Endothelial cell of umbilical vein (primary cell): ENCODE results near the gene ZIM2. TPM values are rescaled to one million over a fixed set of nuclear protein-coding genes. Genes with fewer than 3 reads are reported as not detected.

ENCODE experiments used
- BruUV-seq: library from RNA; stranded (reverse); fragments of 400-500 nt; replicated peaks from 2 replicates; lab custom pipeline; 2021; lab: Mats Ljungman, UMichigan
- CTCF ChIA-PET: fragments of 300-600, 350-600 bp; sonication (Branson Sonifier 250); formaldehyde crosslinking; loops from one replicate; lab custom pipeline; 2021; ENCODE audit warnings: antibody characterized with exemption, inconsistent platforms; lab: Charles Lee
- POLR2A ChIA-PET: fragments of 300-600, 350-600 bp; sonication (Branson Sonifier 250); formaldehyde crosslinking; loops from one replicate; lab custom pipeline; 2021; ENCODE audit warnings: antibody characterized with exemption, inconsistent platforms; lab: Charles Lee
- DNase-seq: peaks from one replicate; pipeline ENCODE4 v3.0.0-alpha.2; 2011; ENCODE audit warnings: low read depth, low spot score
- FAIRE-seq: peaks from 2 replicates; lab custom pipeline; 2011; peaks lifted over from hg19 to GRCh38; lab: Jason Lieb, UNC
- H2AFZ ChIP-seq: 2 replicates; pipeline ENCODE4 v1.6.0; 2012; ENCODE audit warnings: low read depth, low read length, control low read depth, inconsistent platforms
- H3K27ac ChIP-seq: 2 replicates; pipeline ENCODE4 v1.5.1; 2011; ENCODE audit warnings: low read depth, mild to moderate bottlenecking, control low read depth, low read length, moderate library complexity; ENCODE audit not compliant: insufficient read depth
- H3K27me3 ChIP-seq, 2 experiments: 2 replicates each; pipeline versions ENCODE4 v1.6.0 to v1.6.1; 2011; ENCODE audit warnings: low read length in 2 of 2, mixed read lengths in 1 of 2; ENCODE audit not compliant: control insufficient read depth in 2 of 2, insufficient read depth in 2 of 2
- H3K36me3 ChIP-seq, 2 experiments: 2 replicates in 1 of 2; 3 replicates in 1 of 2; pipeline ENCODE4 v1.5.1; 2011; ENCODE audit warnings: low read length in 2 of 2, mild to moderate bottlenecking in 1 of 2, moderate library complexity in 1 of 2; ENCODE audit not compliant: control insufficient read depth in 2 of 2, insufficient read depth in 2 of 2; ENCODE audit errors: extremely low read depth in 1 of 2
- H3K4me1 ChIP-seq: 3 replicates; pipeline ENCODE4 v1.5.1; 2011; ENCODE audit warnings: mild to moderate bottlenecking, low read length; ENCODE audit not compliant: control insufficient read depth, insufficient read depth; ENCODE audit errors: extremely low read depth
- H3K4me2 ChIP-seq: 2 replicates; pipeline ENCODE4 v1.6.1; 2011; ENCODE audit warnings: low read length, control low read depth, mixed read lengths; ENCODE audit not compliant: insufficient read depth
- H3K4me3 ChIP-seq, 3 experiments: fragments of 200-600 bp in 1 of 3; sonication (generic), shearing (Covaris generic) in 1 of 3; replicated peaks in 1 of 3; 2 replicates each; pipeline ENCODE4 v1.5.1; 2011 to 2016; ENCODE audit warnings: control low read depth in 3 of 3, low read length in 3 of 3, mild to moderate bottlenecking in 2 of 3, inconsistent platforms in 1 of 3, low read depth in 1 of 3, moderate library complexity in 1 of 3; ENCODE audit not compliant: insufficient read depth in 1 of 3
- H3K79me2 ChIP-seq: 2 replicates; pipeline ENCODE4 v1.6.0; 2012; ENCODE audit warnings: low read length, inconsistent platforms; ENCODE audit not compliant: control insufficient read depth, insufficient read depth
- H3K9ac ChIP-seq: replicated peaks from 2 replicates; pipeline ENCODE3; 2011; ENCODE audit warnings: low read length, control low read depth; ENCODE audit not compliant: insufficient read depth; ENCODE audit errors: extremely low read depth
- H3K9me1 ChIP-seq: replicated peaks from 3 replicates; pipeline ENCODE4 v1.6.0; 2011; ENCODE audit warnings: mild to moderate bottlenecking, low read length; ENCODE audit not compliant: control insufficient read depth, insufficient read depth; ENCODE audit errors: extremely low read depth
- H3K9me3 ChIP-seq: replicated peaks from 2 replicates; pipeline ENCODE4 v1.5.1; 2012; ENCODE audit warnings: low read length, inconsistent platforms; ENCODE audit not compliant: control insufficient read depth, insufficient read depth
- H4K20me1 ChIP-seq: replicated peaks from 2 replicates; pipeline ENCODE3; 2011; ENCODE audit warnings: mild to moderate bottlenecking, low read length; ENCODE audit not compliant: control insufficient read depth, insufficient read depth; ENCODE audit errors: extremely low read depth
- EZH2 ChIP-seq: IDR thresholded peaks from 2 replicates; pipeline ENCODE4 v1.6.1; 2012; ENCODE audit warnings: borderline replicate concordance, low read depth, mild to moderate bottlenecking, moderate library complexity, low read length, inconsistent platforms; ENCODE audit not compliant: severe bottlenecking
- FOS ChIP-seq: IDR thresholded peaks from 2 replicates; pipeline ENCODE4 v1.6.1; 2011; ENCODE audit warnings: mild to moderate bottlenecking, low read length, moderate library complexity, borderline replicate concordance; ENCODE audit not compliant: insufficient read depth
- GATA2 ChIP-seq: IDR thresholded peaks from 2 replicates; pipeline ENCODE4 v1.7.0; 2011; ENCODE audit warnings: low read depth, mild to moderate bottlenecking, moderate library complexity, mixed read lengths, low read length; ENCODE audit not compliant: insufficient read length, insufficient read depth
- JUN ChIP-seq: IDR thresholded peaks from 2 replicates; pipeline ENCODE4 v1.6.1; 2011; ENCODE audit warnings: borderline replicate concordance, low read depth; ENCODE audit not compliant: insufficient read length, insufficient read depth
- MYC ChIP-seq: IDR thresholded peaks from one replicate; pipeline ENCODE4 v1.6.1; 2011; ENCODE audit warnings: mild to moderate bottlenecking, low read depth, low read length
- POLR2A ChIP-seq: IDR thresholded peaks from 2 replicates; pipeline ENCODE4 v1.6.1; 2012; ENCODE audit warnings: low read depth, mild to moderate bottlenecking, control low read depth, low read length
- POLR2AphosphoS5 ChIP-seq: IDR thresholded peaks from 2 replicates; pipeline ENCODE4 v1.6.1; 2012; ENCODE audit warnings: low read depth, mild to moderate bottlenecking, control low read depth, low read length, moderate library complexity; ENCODE audit not compliant: insufficient read depth
- dilution Hi-C: fragments of 300-500 bp; cut with MboI; formaldehyde crosslinking; loops from one replicate; pipeline ENCODE4 v1.15.0; 2019; ENCODE audit warnings: low sequenced_read_pairs; ENCODE audit not compliant: extremely low pct_ligation_motif_present
- intact Hi-C: fragments of 100-400 bp; cut with micrococcal nuclease; formaldehyde crosslinking; loops from one replicate; pipeline ENCODE4 v1.10.0; 2022
- polyA plus RNA-seq, 4 experiments: library from polyadenylated mRNA; depleted of rRNA in 3 of 4; stranded (reverse) in 3 of 4; unstranded in 1 of 4; fragments of >200 nt; gene quantifications; 2 replicates each; pipeline versions ENCODE4 v1.2.1 to v1.2.3, GENCODE V29; 2011 to 2012; ENCODE audit warnings: missing spikeins in 1 of 4
- total RNA-seq: library from RNA; stranded (reverse); gene quantifications from 2 replicates; pipeline ENCODE4 v1.2.3, GENCODE V29; 2021
- TF ChIP-seq, protein P1 (sequence below): IDR thresholded peaks from 2 replicates; pipeline ENCODE4 v1.6.1; 2011; ENCODE audit not compliant: insufficient read depth, insufficient read length
- TF ChIP-seq, protein P2 (sequence below), 2 donors: IDR thresholded peaks; 1 replicate in 1 of 2; 2 replicates in 1 of 2; pipeline ENCODE4 v1.5.1; 2011; ENCODE audit warnings: low read length in 2 of 2, mild to moderate bottlenecking in 2 of 2, moderate library complexity in 2 of 2, control low read depth in 1 of 2, inconsistent platforms in 1 of 2, low read depth in 1 of 2; ENCODE audit not compliant: insufficient read depth in 1 of 2; ENCODE audit errors: extremely low read depth in 1 of 2

The ZIM2 gene
- total and polyA plus RNA-seq, 2 donors (not counting 3 experiments of a cell fraction or from before 2014, with no cell fraction given), result not detected

DNA sequence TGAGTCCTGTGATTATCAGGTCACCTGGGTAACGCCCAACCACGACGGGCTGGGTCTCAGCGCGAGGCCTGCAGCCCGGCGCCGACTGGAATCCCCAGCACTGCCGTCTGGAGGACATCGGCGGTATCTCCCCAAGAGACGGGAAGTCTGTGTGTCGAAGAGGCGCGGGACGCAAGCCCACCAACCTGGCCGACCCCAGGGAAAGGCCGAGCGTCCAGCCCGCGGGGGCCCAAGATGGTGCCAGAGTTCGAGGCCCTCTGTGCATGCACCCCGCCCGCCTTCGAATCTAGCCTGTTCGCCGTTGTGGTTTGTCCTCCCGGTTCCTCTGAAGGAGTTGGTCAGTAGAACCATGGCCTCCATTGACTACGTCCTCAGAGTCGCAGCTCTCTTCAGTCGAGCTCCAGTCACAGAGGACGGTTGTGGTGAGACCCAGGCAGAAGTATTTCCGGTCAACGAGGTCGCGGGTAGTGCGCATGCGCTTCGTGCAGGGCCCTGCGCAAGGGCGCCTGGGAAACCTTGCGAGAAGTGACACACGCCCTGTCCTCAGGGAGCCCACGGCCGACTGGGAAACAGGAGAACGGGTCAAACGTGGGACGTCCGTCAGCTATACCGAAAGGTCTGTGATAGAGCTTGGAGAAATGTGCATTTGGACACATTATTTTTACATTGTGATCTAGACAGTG is 24.1 kb upstream of the ZIM2 start:
- no peak overlapping the region for H2AFZ ChIP-seq
- no peaks in the 10 kb centered on the region for H3K36me3 ChIP-seq
- ChIA-PET CTCF (no interaction called here), POLR2A (no interaction called here)
- no peak overlapping the region for H3K4me3 ChIP-seq
- H3K9ac ChIP-seq, result no peak overlapping the region
- no peak overlapping the region for H3K4me2 ChIP-seq
- no peaks in the 10 kb centered on the region for H3K79me2 ChIP-seq
- no peak for DNase-seq
- H3K27me3 ChIP-seq, result no peaks in the 10 kb centered on the region
- intact Hi-C loops, result no loop called here
- H4K20me1 ChIP-seq, result no peaks in the 10 kb centered on the region
- FAIRE-seq, result no peak
- H3K27ac ChIP-seq, result no peak overlapping the region
- TF ChIP-seq POLR2A (no peak), JUN (no peak), GATA2 (no peak), MYC (no peak), EZH2 (no peak), FOS (no peak), POLR2AphosphoS5 (no peak)
- TF ChIP-seq, protein P1, sequence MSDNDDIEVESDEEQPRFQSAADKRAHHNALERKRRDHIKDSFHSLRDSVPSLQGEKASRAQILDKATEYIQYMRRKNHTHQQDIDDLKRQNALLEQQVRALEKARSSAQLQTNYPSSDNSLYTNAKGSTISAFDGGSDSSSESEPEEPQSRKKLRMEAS, result no peak
- TF ChIP-seq, protein P2, sequence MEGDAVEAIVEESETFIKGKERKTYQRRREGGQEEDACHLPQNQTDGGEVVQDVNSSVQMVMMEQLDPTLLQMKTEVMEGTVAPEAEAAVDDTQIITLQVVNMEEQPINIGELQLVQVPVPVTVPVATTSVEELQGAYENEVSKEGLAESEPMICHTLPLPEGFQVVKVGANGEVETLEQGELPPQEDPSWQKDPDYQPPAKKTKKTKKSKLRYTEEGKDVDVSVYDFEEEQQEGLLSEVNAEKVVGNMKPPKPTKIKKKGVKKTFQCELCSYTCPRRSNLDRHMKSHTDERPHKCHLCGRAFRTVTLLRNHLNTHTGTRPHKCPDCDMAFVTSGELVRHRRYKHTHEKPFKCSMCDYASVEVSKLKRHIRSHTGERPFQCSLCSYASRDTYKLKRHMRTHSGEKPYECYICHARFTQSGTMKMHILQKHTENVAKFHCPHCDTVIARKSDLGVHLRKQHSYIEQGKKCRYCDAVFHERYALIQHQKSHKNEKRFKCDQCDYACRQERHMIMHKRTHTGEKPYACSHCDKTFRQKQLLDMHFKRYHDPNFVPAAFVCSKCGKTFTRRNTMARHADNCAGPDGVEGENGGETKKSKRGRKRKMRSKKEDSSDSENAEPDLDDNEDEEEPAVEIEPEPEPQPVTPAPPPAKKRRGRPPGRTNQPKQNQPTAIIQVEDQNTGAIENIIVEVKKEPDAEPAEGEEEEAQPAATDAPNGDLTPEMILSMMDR (IDR thresholded peaks at IDR 0.05; ENCODE audit: extremely low read depth in 1 of 2, insufficient read depth in 1 of 2, low read depth in 1 of 2, low read length in 2 of 2), result no peak
- H3K9me1 ChIP-seq, result no peaks in the 10 kb centered on the region
- H3K4me1 ChIP-seq, result no peaks in the 10 kb centered on the region
- peaks cover 3% of the 10 kb centered on the region for H3K9me3 ChIP-seq
- dilution Hi-C loops, result no loop called here
- BruUV-seq, result no TSS peak
